ENCODE measurements around the gene PSIP1. TPM values are rescaled to one million over a fixed set of nuclear protein-coding genes. Genes with fewer than 3 reads are reported as not detected.

The PSIP1 gene
- total RNA-seq, 1 donor = 108 TPM

DNA sequence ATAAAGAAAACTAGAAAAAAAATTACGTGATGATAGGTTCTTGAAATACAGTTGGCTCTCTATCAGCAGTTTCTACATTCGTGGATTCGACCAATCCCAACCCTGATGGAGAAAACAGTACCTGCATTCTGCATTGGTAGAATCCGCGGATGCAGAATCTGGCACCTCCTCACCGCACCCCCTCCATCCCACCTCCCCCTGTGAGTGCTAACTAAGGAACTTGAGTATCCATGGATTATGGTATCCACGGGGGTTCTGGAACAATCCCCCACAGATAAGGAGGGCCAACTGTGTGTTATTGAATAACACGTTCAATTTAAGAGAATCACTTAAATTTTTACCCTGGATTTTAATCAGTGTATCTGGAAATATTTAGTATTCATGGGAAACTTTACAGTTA, 10.5 kb upstream of the PSIP1 start:
- no peak for DNase-seq (ENCODE audit: low read depth)
- H3K4me3 ChIP-seq (ENCODE audit: low read depth, low read length) = no peak overlapping the region
- no peak for TF ChIP-seq CTCF (IDR thresholded peaks at IDR 0.05; ENCODE audit: insufficient read depth, low read length)

DNA sequence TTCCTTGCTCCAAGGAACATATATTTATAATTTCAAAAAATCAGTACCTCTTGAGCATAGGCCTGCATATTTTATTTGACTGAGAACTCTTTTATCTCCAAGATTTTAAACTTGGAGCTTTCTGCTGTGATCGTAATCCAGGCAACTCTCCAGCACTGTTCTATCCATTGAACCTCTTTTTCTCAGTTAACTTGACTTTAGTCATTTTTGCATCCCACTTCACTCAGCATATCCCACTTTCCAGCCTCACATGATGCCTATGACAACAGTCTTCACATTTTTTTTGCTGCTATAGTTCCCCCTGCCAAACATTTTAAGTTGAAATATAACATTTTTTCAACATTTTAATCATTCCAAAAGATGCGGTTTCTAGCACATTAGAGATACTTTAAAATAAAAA, 9.1 kb upstream of the PSIP1 start:
- H3K4me3 ChIP-seq (ENCODE audit: low read depth, low read length) = no peak overlapping the region
- no peak for TF ChIP-seq CTCF (IDR thresholded peaks at IDR 0.05; ENCODE audit: insufficient read depth, low read length)
- DNase-seq (ENCODE audit: low read depth) = no peak

GRCh38 chr9:15513335-15513734, 2.6 kb upstream of the PSIP1 start:
- TF ChIP-seq CTCF (IDR thresholded peaks at IDR 0.05; ENCODE audit: insufficient read depth, low read length) = peak; percentile 14
- no peak for DNase-seq (ENCODE audit: low read depth)
- no peak overlapping the region for H3K4me3 ChIP-seq (ENCODE audit: low read depth, low read length)

GRCh38 chr9:15512889-15513288, 2.1 kb upstream of the PSIP1 start:
- H3K4me3 ChIP-seq (ENCODE audit: low read depth, low read length) = no peak overlapping the region
- DNase-seq (ENCODE audit: low read depth) = no peak
- TF ChIP-seq CTCF (IDR thresholded peaks at IDR 0.05; ENCODE audit: insufficient read depth, low read length) = no peak

GRCh38 chr9:15512204-15512603, 1.4 kb upstream of the PSIP1 start:
- no peak overlapping the region for H3K4me3 ChIP-seq (ENCODE audit: low read depth, low read length)
- TF ChIP-seq CTCF (IDR thresholded peaks at IDR 0.05; ENCODE audit: insufficient read depth, low read length) = no peak
- DNase-seq (ENCODE audit: low read depth) = no peak

DNA sequence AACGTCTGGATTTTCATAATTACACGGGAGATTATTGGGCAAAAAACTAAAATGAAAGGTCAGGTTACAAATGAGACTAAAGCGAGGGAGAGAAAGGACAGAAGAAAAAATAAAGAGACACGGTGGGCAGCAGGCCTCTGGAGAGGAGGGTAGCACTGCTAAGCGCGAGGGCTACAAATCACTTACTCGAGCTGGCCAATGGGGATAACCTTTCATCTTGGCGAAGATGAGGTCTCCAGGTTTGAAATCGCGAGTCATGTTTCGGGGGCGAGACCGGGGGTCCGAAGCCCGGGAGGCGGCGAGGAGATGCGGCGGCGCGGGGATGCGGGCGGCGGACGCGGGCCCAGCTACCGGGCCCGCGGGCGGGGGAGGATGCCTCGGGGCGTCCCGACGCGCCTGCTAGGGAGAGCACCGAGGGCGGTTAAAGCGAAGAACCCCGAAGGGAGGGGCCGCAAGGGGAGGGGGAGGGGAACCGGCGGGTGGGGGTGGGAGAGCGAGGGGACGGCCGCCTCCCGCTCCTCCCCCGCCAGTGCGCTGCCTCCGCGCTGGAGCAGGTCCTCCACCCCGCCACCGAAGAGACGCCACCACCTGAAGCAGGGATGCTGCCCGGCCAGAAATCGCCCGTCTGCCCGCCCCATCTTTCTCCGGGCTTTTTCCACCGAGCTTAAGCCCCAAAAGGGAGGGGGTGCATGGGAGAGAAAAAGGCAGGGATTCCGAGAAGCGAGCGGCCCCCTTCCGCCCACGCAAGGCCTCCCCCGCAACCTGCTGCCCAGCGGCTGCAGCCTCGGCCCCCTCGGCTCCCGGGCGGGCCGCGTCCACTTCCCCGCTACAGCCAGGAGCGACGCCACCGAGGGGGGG, 610 bp downstream of the PSIP1 start:
- no peak for DNase-seq (ENCODE audit: low read depth)
- no peak for TF ChIP-seq CTCF (IDR thresholded peaks at IDR 0.05; ENCODE audit: insufficient read depth, low read length)

DNA sequence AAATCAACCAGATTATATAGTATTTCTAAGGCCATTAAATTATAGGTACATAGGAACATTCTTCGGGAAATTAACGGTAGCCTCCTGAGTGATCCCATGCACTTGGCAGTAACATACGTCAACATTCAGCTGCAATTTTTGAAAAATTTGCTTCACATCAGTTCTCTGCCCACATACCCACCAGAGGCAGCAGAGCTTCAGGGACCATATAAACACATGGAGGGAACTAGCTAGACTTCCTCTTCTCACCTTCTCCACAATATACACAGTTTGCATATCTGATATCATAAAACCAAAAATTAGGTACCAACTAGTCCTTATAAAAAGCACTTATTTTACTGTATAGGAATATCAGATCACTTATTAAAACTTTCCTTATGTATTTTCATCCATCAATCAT, 4.8 kb downstream of the PSIP1 start:
- DNase-seq (ENCODE audit: low read depth) = no peak
- no peak for TF ChIP-seq CTCF (IDR thresholded peaks at IDR 0.05; ENCODE audit: insufficient read depth, low read length)
- H3K4me3 ChIP-seq (ENCODE audit: low read depth, low read length) = no peak overlapping the region

More for the DNA sequence above, 610 bp downstream of the PSIP1 start:
- H3K4me3 ChIP-seq (ENCODE audit: low read depth, low read length) = peak overlapping the region; percentile 90
